Type B pancreatic cell (in vitro differentiated cells): ENCODE measurements around the gene FHIP1A. TPM values are rescaled to one million over a fixed set of nuclear protein-coding genes. Genes with fewer than 3 reads are reported as not detected.

Source experiments
- DNase-seq: peaks from one replicate; pipeline ENCODE4 v3.0.0; 2021; ENCODE audit warnings: mixed read lengths; ENCODE audit not compliant: unreplicated experiment; ENCODE audit errors: extremely low spot score
- H3K27ac Mint-ChIP-seq: 2 replicates; pipeline ENCODE4 v1.8.0; 2021; ENCODE audit warnings: mild to moderate bottlenecking, mixed read lengths
- H3K27me3 Mint-ChIP-seq: 2 replicates; pipeline ENCODE4 v1.8.0; 2021; ENCODE audit warnings: mixed read lengths
- H3K36me3 Mint-ChIP-seq: 2 replicates; pipeline ENCODE4 v1.8.0; 2021; ENCODE audit warnings: mixed read lengths
- H3K4me1 Mint-ChIP-seq: one replicate; pipeline ENCODE4 v1.8.0; 2021; ENCODE audit warnings: mixed read lengths; ENCODE audit not compliant: unreplicated experiment
- H3K4me3 Mint-ChIP-seq: 2 replicates; pipeline ENCODE4 v1.8.0; 2021; ENCODE audit warnings: mild to moderate bottlenecking, mixed read lengths
- H3K9me3 Mint-ChIP-seq: 2 replicates; pipeline ENCODE4 v1.8.0; 2021; ENCODE audit warnings: mixed read lengths
- total RNA-seq: library from RNA; stranded (reverse); gene quantifications from 2 replicates; pipeline ENCODE4 v1.2.1, GENCODE V29; 2021; ENCODE audit warnings: low replicate concordance
- TF ChIP-seq, protein P1 (sequence below): fragments of 200-600 bp; sonication (generic); conservative IDR thresholded peaks from 2 replicates; pipeline ENCODE4 v1.5.0; 2021; ENCODE audit warnings: antibody characterized with exemption, mild to moderate bottlenecking

The FHIP1A gene
- total RNA-seq, 1 donor from 2014 or later: 13.2 TPM

DNA sequence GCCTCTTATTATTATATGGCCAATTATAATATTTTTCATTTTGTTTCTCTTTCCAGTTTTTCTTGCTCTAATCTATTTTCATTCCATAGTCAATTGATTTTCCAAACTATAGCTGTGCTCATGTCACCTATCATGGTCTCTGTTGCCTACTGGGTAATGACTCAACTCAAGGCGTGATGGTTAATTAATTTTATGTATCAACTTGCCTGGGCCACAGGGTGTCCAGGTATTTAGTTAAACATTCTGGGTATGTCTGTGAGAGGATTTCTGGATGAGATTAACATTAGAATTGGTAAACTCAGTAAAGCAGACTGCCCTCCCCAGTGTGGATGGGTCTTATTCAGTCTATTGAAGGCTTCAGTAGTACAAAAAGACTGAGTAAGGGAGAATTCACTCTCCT lies 9.9 kb downstream of the FHIP1A start:
- Mint-ChIP-seq H3K27ac (no peak overlapping the region), H3K27me3 (no peaks in the 10 kb centered on the region), H3K4me1 (peaks cover 17% of the 10 kb centered on the region), H3K9me3 (peaks cover 5% of the 10 kb centered on the region), H3K4me3 (no peak overlapping the region), H3K36me3 (peaks cover 5% of the 10 kb centered on the region)
- TF ChIP-seq, protein P1, sequence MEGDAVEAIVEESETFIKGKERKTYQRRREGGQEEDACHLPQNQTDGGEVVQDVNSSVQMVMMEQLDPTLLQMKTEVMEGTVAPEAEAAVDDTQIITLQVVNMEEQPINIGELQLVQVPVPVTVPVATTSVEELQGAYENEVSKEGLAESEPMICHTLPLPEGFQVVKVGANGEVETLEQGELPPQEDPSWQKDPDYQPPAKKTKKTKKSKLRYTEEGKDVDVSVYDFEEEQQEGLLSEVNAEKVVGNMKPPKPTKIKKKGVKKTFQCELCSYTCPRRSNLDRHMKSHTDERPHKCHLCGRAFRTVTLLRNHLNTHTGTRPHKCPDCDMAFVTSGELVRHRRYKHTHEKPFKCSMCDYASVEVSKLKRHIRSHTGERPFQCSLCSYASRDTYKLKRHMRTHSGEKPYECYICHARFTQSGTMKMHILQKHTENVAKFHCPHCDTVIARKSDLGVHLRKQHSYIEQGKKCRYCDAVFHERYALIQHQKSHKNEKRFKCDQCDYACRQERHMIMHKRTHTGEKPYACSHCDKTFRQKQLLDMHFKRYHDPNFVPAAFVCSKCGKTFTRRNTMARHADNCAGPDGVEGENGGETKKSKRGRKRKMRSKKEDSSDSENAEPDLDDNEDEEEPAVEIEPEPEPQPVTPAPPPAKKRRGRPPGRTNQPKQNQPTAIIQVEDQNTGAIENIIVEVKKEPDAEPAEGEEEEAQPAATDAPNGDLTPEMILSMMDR: no peak
- no peak for DNase-seq

DNA sequence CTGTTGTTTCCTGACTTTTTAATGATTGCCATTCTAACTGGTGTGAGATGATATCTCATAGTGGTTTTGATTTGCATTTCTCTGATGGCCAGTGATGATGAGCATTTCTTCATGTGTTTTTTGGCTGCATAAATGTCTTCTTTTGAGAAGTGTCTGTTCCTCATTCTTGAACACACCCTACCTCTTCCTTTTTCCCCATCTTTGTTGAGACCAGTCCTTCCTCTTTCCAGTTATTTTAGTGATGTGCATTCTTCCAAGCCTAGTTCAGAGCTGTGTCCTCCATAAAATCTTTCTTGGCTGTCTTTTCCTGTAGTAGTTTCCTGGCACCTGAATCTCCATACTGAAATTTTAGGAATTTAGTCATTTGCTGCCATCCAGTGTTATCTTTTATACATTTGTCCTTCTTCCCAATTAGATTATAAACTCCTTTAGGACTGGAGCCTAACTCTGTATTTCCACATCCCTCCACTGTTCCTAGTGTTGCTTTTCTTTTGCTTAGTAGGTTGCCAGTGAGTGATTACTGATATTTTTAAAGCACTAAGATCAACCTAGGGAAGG lies 11.4 kb downstream of the FHIP1A start:
- H3K9me3 Mint-ChIP-seq: peaks cover 5% of the 10 kb centered on the region
- TF ChIP-seq, protein P1: no peak
- no peak overlapping the region for H3K27ac Mint-ChIP-seq
- peaks cover 17% of the 10 kb centered on the region for H3K4me1 Mint-ChIP-seq
- no peaks in the 10 kb centered on the region for H3K27me3 Mint-ChIP-seq
- H3K4me3 Mint-ChIP-seq: no peak overlapping the region
- no peak for DNase-seq
- H3K36me3 Mint-ChIP-seq: peaks cover 5% of the 10 kb centered on the region

DNA sequence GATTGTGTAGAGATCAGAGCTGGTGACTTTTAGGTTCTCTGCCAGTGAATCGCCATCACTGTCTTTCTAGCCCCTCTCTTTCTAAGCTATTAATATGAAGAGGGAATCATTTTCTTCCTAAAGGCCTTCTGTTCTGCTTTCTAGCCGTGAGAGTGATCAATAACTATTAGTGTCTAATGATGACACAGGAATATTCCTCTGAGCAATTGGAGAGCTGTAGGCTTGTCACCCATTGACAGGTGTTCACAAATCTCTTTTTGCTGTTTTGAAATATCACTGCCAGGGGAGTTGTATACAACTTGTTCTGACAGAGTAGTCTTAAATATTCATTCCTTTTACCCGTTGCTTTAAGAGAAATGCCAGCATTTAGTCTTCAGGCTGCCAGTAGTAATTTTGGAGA lies 13.9 kb downstream of the FHIP1A start:
- Mint-ChIP-seq H3K4me1 (peaks cover 5% of the 10 kb centered on the region), H3K9me3 (peaks cover 5% of the 10 kb centered on the region)
- no peak for DNase-seq

DNA sequence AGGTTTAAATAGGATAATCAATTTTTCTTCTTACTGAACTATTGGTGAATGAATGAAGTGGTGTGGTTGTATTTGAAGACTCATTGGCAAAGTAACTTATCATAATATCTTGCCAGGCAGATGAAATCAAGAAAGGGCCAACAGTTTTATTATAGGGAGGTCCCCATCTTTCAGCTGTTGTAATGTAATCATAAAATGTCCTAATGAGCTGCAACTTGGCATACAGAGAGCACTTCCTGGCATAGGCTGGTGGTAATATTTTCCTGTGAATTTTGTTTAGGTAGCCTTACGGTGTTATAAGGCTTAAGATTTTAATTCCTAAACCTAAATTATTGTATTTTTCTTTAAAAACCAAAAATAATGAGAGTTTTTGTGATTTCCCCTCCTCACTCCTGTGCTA lies 17.5 kb downstream of the FHIP1A start:
- Mint-ChIP-seq H3K4me1 (peaks cover 13% of the 10 kb centered on the region), H3K36me3 (peaks cover 3% of the 10 kb centered on the region), H3K27ac (no peak overlapping the region), H3K27me3 (no peaks in the 10 kb centered on the region), H3K4me3 (no peak overlapping the region), H3K9me3 (peaks cover 5% of the 10 kb centered on the region)
- TF ChIP-seq, protein P1: no peak
- no peak for DNase-seq

More for the DNA sequence above, 13.9 kb downstream of the FHIP1A start:
- peaks cover 8% of the 10 kb centered on the region for H3K36me3 Mint-ChIP-seq
- H3K27ac Mint-ChIP-seq: peak overlapping the region; percentile 9
- TF ChIP-seq, protein P1: no peak
- no peaks in the 10 kb centered on the region for H3K27me3 Mint-ChIP-seq
- no peak overlapping the region for H3K4me3 Mint-ChIP-seq

DNA sequence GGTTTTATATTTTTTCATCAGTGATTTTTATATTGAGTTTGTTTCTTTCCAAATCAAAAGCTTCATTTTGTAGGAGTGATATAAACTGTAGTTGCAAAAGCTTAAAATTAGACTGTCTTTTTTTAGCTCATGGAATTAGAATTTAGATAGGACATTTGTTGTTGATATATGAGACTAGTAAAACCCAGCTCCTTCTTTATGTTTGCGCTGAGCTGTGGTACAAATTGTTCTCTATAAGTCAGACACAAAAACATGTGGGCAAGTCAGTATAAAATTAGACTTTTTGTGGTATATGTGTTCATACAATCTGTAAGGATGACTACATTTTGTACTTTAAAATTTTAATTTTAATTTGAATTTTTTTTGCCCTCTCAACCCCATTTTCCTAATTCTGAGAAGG lies 18.3 kb downstream of the FHIP1A start:
- Mint-ChIP-seq H3K9me3 (no peaks in the 10 kb centered on the region), H3K36me3 (peaks cover 3% of the 10 kb centered on the region), H3K4me1 (peaks cover 13% of the 10 kb centered on the region), H3K27ac (no peak overlapping the region), H3K27me3 (no peaks in the 10 kb centered on the region), H3K4me3 (no peak overlapping the region)
- TF ChIP-seq, protein P1: no peak
- no peak for DNase-seq

DNA sequence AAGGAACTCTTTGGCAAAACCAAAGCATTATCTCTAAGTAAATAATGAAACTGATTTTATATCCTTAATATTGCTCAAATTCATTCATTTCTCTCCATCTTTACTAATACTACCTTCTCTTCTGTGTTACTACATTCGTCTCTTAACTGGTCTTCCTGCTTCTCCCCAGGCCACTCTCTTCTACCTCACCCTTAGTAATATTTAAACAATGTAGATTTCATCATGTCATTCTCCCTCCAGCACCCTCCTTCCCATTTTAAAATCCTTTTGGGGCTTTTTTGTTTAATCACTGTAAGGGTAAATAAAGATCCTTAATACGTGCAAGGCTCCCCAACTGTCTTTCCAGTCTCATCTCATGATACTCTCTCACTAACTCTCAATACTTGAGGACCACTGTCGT lies 19.4 kb downstream of the FHIP1A start:
- Mint-ChIP-seq H3K27ac (no peak overlapping the region), H3K4me1 (peaks cover 18% of the 10 kb centered on the region), H3K9me3 (peaks cover 4% of the 10 kb centered on the region), H3K36me3 (peaks cover 3% of the 10 kb centered on the region), H3K27me3 (no peaks in the 10 kb centered on the region), H3K4me3 (no peak overlapping the region)
- DNase-seq: no peak
- TF ChIP-seq, protein P1: no peak
